IMR-90 (cell line): Measurements from ENCODE around the gene MTCH2. TPM values are rescaled to one million over a fixed set of nuclear protein-coding genes. Genes with fewer than 3 reads are reported as not detected.

Experiments used
- ATAC-seq: fragments of 200-7000 bp; cut with Tn5 transposase; 2 replicates; pipeline ENCODE4 v1.9.1; 2020; ENCODE audit warnings: low read depth, mild to moderate bottlenecking, moderate library complexity
- Bru-seq: library from RNA; stranded (reverse); fragments of 400-500 nt; gene quantifications from one replicate; lab custom pipeline; 2021; lab: Mats Ljungman, UMichigan
- BruChase-seq, 2 experiments: library from RNA; stranded (reverse); fragments of 400-500 nt; gene quantifications; one replicate each; lab custom pipeline; 2021; lab: Mats Ljungman, UMichigan
- BruUV-seq: library from RNA; stranded (reverse); fragments of 400-500 nt; replicated peaks from 2 replicates; lab custom pipeline; 2021; lab: Mats Ljungman, UMichigan
- CTCF ChIA-PET: fragments of 300-600 bp; formaldehyde crosslinking; extraction: SDS; loops from one replicate; lab custom pipeline; 2021; ENCODE audit warnings: antibody characterized with exemption; lab: Yijun Ruan, JAX
- POLR2A ChIA-PET: fragments of 300-600 bp; sonication (Branson Sonifier 250); formaldehyde crosslinking; loops from one replicate; lab custom pipeline; 2022; ENCODE audit warnings: antibody characterized with exemption; ENCODE audit not compliant: unreplicated experiment; lab: Charles Lee
- DNase-seq: peaks from one replicate; pipeline ENCODE4 v3.0.0; 2013
- H2AFZ ChIP-seq: replicated peaks from 2 replicates; pipeline ENCODE3; 2013; ENCODE audit warnings: low read length, mild to moderate bottlenecking; ENCODE audit not compliant: poor library complexity
- H2AK5ac ChIP-seq: 2 replicates; pipeline ENCODE4 v1.6.1; 2013; ENCODE audit warnings: low read depth, low read length, inconsistent platforms
- H2AK9ac ChIP-seq: replicated peaks from 2 replicates; pipeline ENCODE3; 2013; ENCODE audit warnings: mild to moderate bottlenecking, low read depth, low read length, moderate library complexity; ENCODE audit not compliant: poor library complexity
- H2BK120ac ChIP-seq: 2 replicates; pipeline ENCODE4 v1.6.1; 2013; ENCODE audit warnings: low read depth, low read length, inconsistent platforms
- H2BK15ac ChIP-seq: 3 replicates; pipeline ENCODE4 v1.6.1; 2013; ENCODE audit warnings: low read depth, low read length, inconsistent platforms
- H2BK20ac ChIP-seq: 2 replicates; pipeline ENCODE4 v1.6.1; 2013; ENCODE audit warnings: low read depth, mild to moderate bottlenecking, inconsistent platforms, low read length, moderate library complexity
- H2BK5ac ChIP-seq: 2 replicates; pipeline ENCODE4 v1.6.1; 2013; ENCODE audit warnings: mild to moderate bottlenecking, low read depth, low read length, inconsistent platforms; ENCODE audit not compliant: poor library complexity, severe bottlenecking
- H3K14ac ChIP-seq: replicated peaks from 2 replicates; pipeline ENCODE4 v1.6.1; 2013; ENCODE audit warnings: low read depth, low read length, inconsistent platforms
- H3K18ac ChIP-seq: 2 replicates; pipeline ENCODE4 v1.6.1; 2013; ENCODE audit warnings: low read depth, low read length, control low read depth
- H3K23ac ChIP-seq: 2 replicates; pipeline ENCODE4 v1.6.1; 2013; ENCODE audit warnings: low read depth, low read length, inconsistent platforms
- H3K27ac ChIP-seq: 2 replicates; pipeline ENCODE4 v1.5.1; 2013; ENCODE audit warnings: mild to moderate bottlenecking, control low read depth, low read length; ENCODE audit not compliant: insufficient read depth
- H3K27me3 ChIP-seq: 2 replicates; pipeline ENCODE4 v1.6.1; 2013; ENCODE audit warnings: low read length; ENCODE audit not compliant: control insufficient read depth, insufficient read depth
- H3K36me3 ChIP-seq: 2 replicates; pipeline ENCODE4 v1.6.1; 2013; ENCODE audit warnings: low read length, mixed read lengths; ENCODE audit not compliant: control insufficient read depth, insufficient read depth
- H3K4ac ChIP-seq: 2 replicates; pipeline ENCODE4 v1.6.1; 2013; ENCODE audit warnings: low read depth, low read length, inconsistent platforms
- H3K4me1 ChIP-seq: 2 replicates; pipeline ENCODE4 v1.6.1; 2013; ENCODE audit warnings: low read length, mixed read lengths; ENCODE audit not compliant: control insufficient read depth, insufficient read depth
- H3K4me2 ChIP-seq: 2 replicates; pipeline ENCODE4 v1.6.1; 2013; ENCODE audit warnings: low read depth, mild to moderate bottlenecking, control low read depth, low read length, moderate library complexity
- H3K4me3 ChIP-seq: 2 replicates; pipeline ENCODE4 v1.5.1; 2013; ENCODE audit warnings: low read depth, mild to moderate bottlenecking, control low read depth, low read length, moderate library complexity; ENCODE audit not compliant: insufficient read depth
- H3K56ac ChIP-seq: 2 replicates; pipeline ENCODE4 v1.6.1; 2013; ENCODE audit warnings: low read length, inconsistent platforms; ENCODE audit not compliant: insufficient read depth; ENCODE audit errors: extremely low read depth
- H3K79me1 ChIP-seq, 2 experiments: 2 replicates each; pipeline ENCODE4 v1.6.1; 2013; ENCODE audit warnings: low read length in 2 of 2, inconsistent platforms in 1 of 2, low read depth in 1 of 2
- H3K9ac ChIP-seq: 2 replicates; pipeline ENCODE4 v1.6.1; 2013; ENCODE audit warnings: low read depth, low read length, control low read depth
- H3K9me1 ChIP-seq: 2 replicates; pipeline ENCODE4 v1.6.1; 2013; ENCODE audit warnings: low read length, inconsistent platforms; ENCODE audit not compliant: insufficient read depth
- H3K9me3 ChIP-seq: 2 replicates; pipeline ENCODE4 v1.6.1; 2013; ENCODE audit warnings: low read length; ENCODE audit not compliant: control insufficient read depth, insufficient read depth
- H4K20me1 ChIP-seq: 2 replicates; pipeline ENCODE4 v1.6.1; 2013; ENCODE audit warnings: low read length, inconsistent platforms; ENCODE audit not compliant: insufficient read depth
- H4K5ac ChIP-seq: 2 replicates; pipeline ENCODE4 v1.6.1; 2013; ENCODE audit warnings: mild to moderate bottlenecking, low read depth, low read length, control low read depth
- H4K8ac ChIP-seq, 2 experiments: 2 replicates each; pipeline ENCODE4 v1.6.1; 2013; ENCODE audit warnings: low read depth in 2 of 2, low read length in 2 of 2, control low read depth in 1 of 2, inconsistent platforms in 1 of 2
- H4K91ac ChIP-seq: 2 replicates; pipeline ENCODE4 v1.6.1; 2013; ENCODE audit warnings: low read depth, low read length, inconsistent platforms; ENCODE audit not compliant: insufficient read depth
- BHLHE40 ChIP-seq: fragments of 150-350 bp; IDR thresholded peaks from 2 replicates; pipeline ENCODE4 v1.6.1; 2016; ENCODE audit warnings: mild to moderate bottlenecking, low read depth, low read length
- CEBPB ChIP-seq: IDR thresholded peaks from 2 replicates; pipeline ENCODE4 v1.6.1; 2012; ENCODE audit warnings: low read depth, low read length, improper control_type of control experiment
- CHD1 ChIP-seq: IDR thresholded peaks from 2 replicates; pipeline ENCODE4 v1.6.1; 2012; ENCODE audit warnings: low read depth, low read length, improper control_type of control experiment
- FOS ChIP-seq: fragments of 150-350 bp; IDR thresholded peaks from 2 replicates; pipeline ENCODE4 v1.6.1; 2016; ENCODE audit warnings: low read depth, low read length
- MAFK ChIP-seq: IDR thresholded peaks from 2 replicates; pipeline ENCODE4 v1.6.1; 2012; ENCODE audit warnings: low read depth, low read length, improper control_type of control experiment
- MXI1 ChIP-seq: IDR thresholded peaks from 2 replicates; pipeline ENCODE4 v1.6.1; 2012; ENCODE audit warnings: low read depth, mild to moderate bottlenecking, low read length, moderate library complexity, borderline replicate concordance
- NFE2L2 ChIP-seq: fragments of 150-350 bp; IDR thresholded peaks from 2 replicates; pipeline ENCODE4 v1.6.1; 2016; ENCODE audit warnings: low read depth, mild to moderate bottlenecking, low read length
- RAD21 ChIP-seq: IDR thresholded peaks from 2 replicates; pipeline ENCODE4 v1.6.1; 2012; ENCODE audit warnings: low read length, improper control_type of control experiment
- RCOR1 ChIP-seq: IDR thresholded peaks from 2 replicates; pipeline ENCODE4 v1.6.1; 2012; ENCODE audit warnings: mild to moderate bottlenecking, low read length, improper control_type of control experiment; ENCODE audit not compliant: insufficient replicate concordance
- RFX5 ChIP-seq: IDR thresholded peaks from 2 replicates; pipeline ENCODE4 v1.8.0; 2012; ENCODE audit warnings: low read depth, mild to moderate bottlenecking, low read length, moderate library complexity
- SMC3 ChIP-seq: fragments of 150-350 bp; IDR thresholded peaks from 2 replicates; pipeline ENCODE4 v1.6.1; 2016; ENCODE audit warnings: low read depth, mild to moderate bottlenecking, antibody characterized with exemption, low read length, moderate library complexity
- WGBS, 2 experiments: methylation state at CpG; one replicate each; pipeline versions ENCODE4 v1.1.5 to v1.1.7; 2013; ENCODE audit warnings: missing lambda C conversion rate in 2 of 2; ENCODE audit not compliant: insufficient read length in 1 of 2; ENCODE audit errors: extremely low coverage in 2 of 2; 5-methylcytosine and 5-hydroxymethylcytosine counted together
- dilution Hi-C: fragments of 300-500 bp; cut with HindIII; formaldehyde crosslinking; loops from one replicate; pipeline ENCODE4 v1.14.3; 2018; ENCODE audit warnings: low sequenced_read_pairs; ENCODE audit not compliant: unreplicated experiment
- in situ Hi-C: fragments of 300-500 bp; cut with MboI; formaldehyde crosslinking; loops from 3 replicates; pipeline ENCODE4 v1.14.3; 2019; ENCODE audit warnings: low sequenced_read_pairs, inconsistent platforms, mixed read lengths
- intact Hi-C: fragments of 100-400 bp; cut with micrococcal nuclease; formaldehyde crosslinking; loops from 2 replicates; pipeline ENCODE4 v1.10.0; 2022
- long read RNA-seq: library from polyadenylated mRNA; unstranded; transcript quantifications from one replicate; pipeline ENCODE4 v2.0.0, GENCODE V29; 2021; ENCODE audit not compliant: unreplicated experiment
- polyA plus RNA-seq, 3 experiments: library from polyadenylated mRNA; depleted of rRNA; stranded (reverse); fragments of >200 nt; gene quantifications; 2 replicates each; pipeline ENCODE4 v1.2.3, GENCODE V29; 2012; ENCODE audit warnings: low replicate concordance in 1 of 3
- total RNA-seq: library from RNA; depleted of rRNA; stranded (reverse); fragments of >200 nt; gene quantifications from 2 replicates; pipeline ENCODE4 v1.2.3, GENCODE V29; 2012; rRNA removed
- TF ChIP-seq, protein P1 (sequence below): conservative IDR thresholded peaks from 2 replicates; pipeline ENCODE4 v1.5.1; 2012; ENCODE audit warnings: mild to moderate bottlenecking, low read depth, low read length, improper control_type of control experiment

MTCH2 gene
- total RNA-seq (163 and 207 TPM in 2 replicates), polyA plus RNA-seq (2012; rRNA removed) (103 and 115 TPM in 2 replicates), Bru-seq, nascent RNA (percentile 75 among the genes with signal in this experiment), BruChase-seq, experiment 1, labeled RNA remaining after a 6-hour chase (percentile 90 among the genes with signal in this experiment), BruChase-seq, experiment 2, labeled RNA remaining after a 2-hour chase (percentile 76 among the genes with signal in this experiment)
- 47.0 and 110 TPM in 2 replicates for polyA plus RNA-seq (2012; cell fraction: cytosol; rRNA removed)
- 21.1 and 39.2 TPM in 2 replicates for polyA plus RNA-seq (2012; cell fraction: nucleus; rRNA removed; ENCODE audit: low replicate concordance)
- long read RNA-seq, transcript MTCH2-201 (13 exons, 2,587 nt) = major isoform, 73 of 109 reads
- long read RNA-seq, partial matches to known transcripts = 10 of 109 reads
- long read RNA-seq, other reads (novel, unspliced or antisense) = 25 of 109 reads

DNA sequence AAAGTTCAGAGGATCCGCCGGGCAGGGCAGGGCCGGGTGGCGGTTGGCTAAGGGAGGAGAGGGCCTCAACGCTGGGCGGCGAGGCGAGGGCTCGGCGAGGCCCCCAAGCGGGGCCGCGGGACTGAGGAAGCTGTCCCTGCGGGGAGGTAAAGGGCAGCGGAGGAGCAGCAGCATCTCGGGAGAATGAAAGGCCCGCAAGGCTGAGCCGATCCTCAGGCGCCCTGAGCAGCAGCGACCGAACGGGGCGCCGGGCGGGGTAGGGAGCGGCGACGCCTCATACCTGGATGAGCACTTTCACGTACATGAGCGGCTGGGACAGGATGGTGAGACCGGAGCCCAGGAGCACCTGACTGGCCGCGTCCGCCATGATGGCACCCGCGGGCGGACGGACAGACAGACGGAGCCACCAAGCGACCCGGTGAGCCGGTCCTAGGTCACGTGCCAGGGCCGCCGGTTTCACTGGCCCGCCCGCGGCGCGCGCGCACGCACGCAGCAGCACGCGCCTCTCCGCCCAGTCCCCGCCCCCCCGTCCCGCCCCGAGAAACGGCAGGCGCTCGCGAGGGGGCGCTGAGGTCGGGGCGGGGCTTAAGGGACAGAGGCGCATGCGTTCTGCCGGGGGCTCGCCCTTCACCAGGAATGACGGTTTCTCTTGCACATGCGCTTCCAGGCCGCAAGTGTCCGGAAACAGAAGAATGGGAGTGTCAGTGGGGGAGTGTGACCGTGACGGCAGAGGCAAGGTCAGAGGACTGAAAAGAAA, at the start of gene MTCH2:
Gene MTCH2, minus strand, starts transcription at position 461 of the 757 bp plus-strand sequence. Its CDS starts 94 bp downstream, at position 367.
- Histone ChIP-seq H3K9me3 (no peaks in the 10 kb centered on the region), H3K9me1 (peaks cover 6% of the 10 kb centered on the region; the same call in 1 of the 2 replicates), H3K4ac (peak within 1 kb of the TSS; percentile 78), H4K5ac (peak within 1 kb of the TSS; percentile 77), H2BK20ac (no peak within 1 kb of the TSS), H3K9ac (peak within 1 kb of the TSS; percentile 75), H3K4me2 (peak within 1 kb of the TSS; percentile 98), H2AK5ac (peak within 1 kb of the TSS; percentile 75), H4K20me1 (no peaks in the 10 kb centered on the region), H4K91ac (peak within 1 kb of the TSS; percentile 83), H3K79me1 (peaks cover 14 to 31% of the 10 kb centered on the region in 2 experiments; a peak in 2 of 4 replicates), H3K36me3 (peaks cover 4% of the 10 kb centered on the region), H3K14ac (peak within 1 kb of the TSS; percentile 91), H3K27me3 (no peaks in the 10 kb centered on the region), H3K18ac (peak within 1 kb of the TSS; percentile 68; the same call in 1 of the 2 replicates), H3K4me3 (peak within 1 kb of the TSS; percentile 73), H3K56ac (peak within 1 kb of the TSS; percentile 82), H2BK5ac (peak within 1 kb of the TSS; percentile 86), H4K8ac (peak within 1 kb of the TSS; percentile 67 to 97), H2BK120ac (peak within 1 kb of the TSS; percentile 42; the same call in 1 of the 2 replicates), H2AFZ (peak within 1 kb of the TSS; percentile 98), H3K23ac (peak within 1 kb of the TSS; percentile 87), H2BK15ac (peak within 1 kb of the TSS; percentile 7; the same call in 1 of the 3 replicates), H2AK9ac (peak within 1 kb of the TSS; percentile 96), H3K27ac (peak within 1 kb of the TSS; percentile 85), H3K4me1 (no peaks in the 10 kb centered on the region)
- peak; percentile 99 for ATAC-seq
- 1% methylated on average over 22 of the region's 78 CpGs; no CpG with 5 or more reads in 1 of the 2 experiments for WGBS, 2 experiments
- ChIA-PET CTCF (no interaction called here), POLR2A (no interaction called here)
- no TSS peak for BruUV-seq
- dilution Hi-C loops = no loop called here
- intact Hi-C loops = loop anchor here (2.0 to 5.0 kb wide), 3 partner anchors 73 to 210 kb away; partner anchors contain the start of gene AGBL2
- DNase-seq = peak; percentile 97
- in situ Hi-C loops = loop anchor here (5.0 kb wide), 1 partner anchor 70 kb away; no protein-coding TSS in a partner anchor
- TF ChIP-seq BHLHE40 = peak; percentile 94
- TF ChIP-seq MAFK = no peak
- no peak for TF ChIP-seq CEBPB
- no peak for TF ChIP-seq FOS
- TF ChIP-seq RAD21 = no peak
- no peak for TF ChIP-seq RCOR1
- TF ChIP-seq RFX5 = no peak
- TF ChIP-seq SMC3 = no peak; the same call in 1 of the 2 replicates
- TF ChIP-seq NFE2L2 = no peak
- TF ChIP-seq CHD1 = no peak
- TF ChIP-seq, protein P1, sequence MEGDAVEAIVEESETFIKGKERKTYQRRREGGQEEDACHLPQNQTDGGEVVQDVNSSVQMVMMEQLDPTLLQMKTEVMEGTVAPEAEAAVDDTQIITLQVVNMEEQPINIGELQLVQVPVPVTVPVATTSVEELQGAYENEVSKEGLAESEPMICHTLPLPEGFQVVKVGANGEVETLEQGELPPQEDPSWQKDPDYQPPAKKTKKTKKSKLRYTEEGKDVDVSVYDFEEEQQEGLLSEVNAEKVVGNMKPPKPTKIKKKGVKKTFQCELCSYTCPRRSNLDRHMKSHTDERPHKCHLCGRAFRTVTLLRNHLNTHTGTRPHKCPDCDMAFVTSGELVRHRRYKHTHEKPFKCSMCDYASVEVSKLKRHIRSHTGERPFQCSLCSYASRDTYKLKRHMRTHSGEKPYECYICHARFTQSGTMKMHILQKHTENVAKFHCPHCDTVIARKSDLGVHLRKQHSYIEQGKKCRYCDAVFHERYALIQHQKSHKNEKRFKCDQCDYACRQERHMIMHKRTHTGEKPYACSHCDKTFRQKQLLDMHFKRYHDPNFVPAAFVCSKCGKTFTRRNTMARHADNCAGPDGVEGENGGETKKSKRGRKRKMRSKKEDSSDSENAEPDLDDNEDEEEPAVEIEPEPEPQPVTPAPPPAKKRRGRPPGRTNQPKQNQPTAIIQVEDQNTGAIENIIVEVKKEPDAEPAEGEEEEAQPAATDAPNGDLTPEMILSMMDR = peak; percentile 34; the same call in 1 of the 2 replicates
- TF ChIP-seq MXI1 = peak; percentile 72
